IMR-90 (cell line): Measurements from ENCODE around the gene KNL1. TPM values are rescaled to one million over a fixed set of nuclear protein-coding genes. Genes with fewer than 3 reads are reported as not detected.

Experiments
- ATAC-seq: fragments of 200-7000 bp; cut with Tn5 transposase; 2 replicates; pipeline ENCODE4 v1.9.1; 2020; ENCODE audit warnings: low read depth, mild to moderate bottlenecking, moderate library complexity
- BruUV-seq: library from RNA; stranded (reverse); fragments of 400-500 nt; replicated peaks from 2 replicates; lab custom pipeline; 2021; lab: Mats Ljungman, UMichigan
- CTCF ChIA-PET: fragments of 300-600 bp; formaldehyde crosslinking; extraction: SDS; loops from one replicate; lab custom pipeline; 2021; ENCODE audit warnings: antibody characterized with exemption; lab: Yijun Ruan, JAX
- POLR2A ChIA-PET: fragments of 300-600 bp; sonication (Branson Sonifier 250); formaldehyde crosslinking; loops from one replicate; lab custom pipeline; 2022; ENCODE audit warnings: antibody characterized with exemption; ENCODE audit not compliant: unreplicated experiment; lab: Charles Lee
- DNase-seq: peaks from one replicate; pipeline ENCODE4 v3.0.0; 2013
- H2AFZ ChIP-seq: replicated peaks from 2 replicates; pipeline ENCODE3; 2013; ENCODE audit warnings: low read length, mild to moderate bottlenecking; ENCODE audit not compliant: poor library complexity
- H2AK5ac ChIP-seq: 2 replicates; pipeline ENCODE4 v1.6.1; 2013; ENCODE audit warnings: low read depth, low read length, inconsistent platforms
- H2AK9ac ChIP-seq: replicated peaks from 2 replicates; pipeline ENCODE3; 2013; ENCODE audit warnings: mild to moderate bottlenecking, low read depth, low read length, moderate library complexity; ENCODE audit not compliant: poor library complexity
- H2BK120ac ChIP-seq: 2 replicates; pipeline ENCODE4 v1.6.1; 2013; ENCODE audit warnings: low read depth, low read length, inconsistent platforms
- H2BK15ac ChIP-seq: 3 replicates; pipeline ENCODE4 v1.6.1; 2013; ENCODE audit warnings: low read depth, low read length, inconsistent platforms
- H2BK20ac ChIP-seq: 2 replicates; pipeline ENCODE4 v1.6.1; 2013; ENCODE audit warnings: low read depth, mild to moderate bottlenecking, inconsistent platforms, low read length, moderate library complexity
- H2BK5ac ChIP-seq: 2 replicates; pipeline ENCODE4 v1.6.1; 2013; ENCODE audit warnings: mild to moderate bottlenecking, low read depth, low read length, inconsistent platforms; ENCODE audit not compliant: poor library complexity, severe bottlenecking
- H3K14ac ChIP-seq: replicated peaks from 2 replicates; pipeline ENCODE4 v1.6.1; 2013; ENCODE audit warnings: low read depth, low read length, inconsistent platforms
- H3K18ac ChIP-seq: 2 replicates; pipeline ENCODE4 v1.6.1; 2013; ENCODE audit warnings: low read depth, low read length, control low read depth
- H3K23ac ChIP-seq: 2 replicates; pipeline ENCODE4 v1.6.1; 2013; ENCODE audit warnings: low read depth, low read length, inconsistent platforms
- H3K27ac ChIP-seq: 2 replicates; pipeline ENCODE4 v1.5.1; 2013; ENCODE audit warnings: mild to moderate bottlenecking, control low read depth, low read length; ENCODE audit not compliant: insufficient read depth
- H3K27me3 ChIP-seq: 2 replicates; pipeline ENCODE4 v1.6.1; 2013; ENCODE audit warnings: low read length; ENCODE audit not compliant: control insufficient read depth, insufficient read depth
- H3K36me3 ChIP-seq: 2 replicates; pipeline ENCODE4 v1.6.1; 2013; ENCODE audit warnings: low read length, mixed read lengths; ENCODE audit not compliant: control insufficient read depth, insufficient read depth
- H3K4ac ChIP-seq: 2 replicates; pipeline ENCODE4 v1.6.1; 2013; ENCODE audit warnings: low read depth, low read length, inconsistent platforms
- H3K4me1 ChIP-seq: 2 replicates; pipeline ENCODE4 v1.6.1; 2013; ENCODE audit warnings: low read length, mixed read lengths; ENCODE audit not compliant: control insufficient read depth, insufficient read depth
- H3K4me2 ChIP-seq: 2 replicates; pipeline ENCODE4 v1.6.1; 2013; ENCODE audit warnings: low read depth, mild to moderate bottlenecking, control low read depth, low read length, moderate library complexity
- H3K4me3 ChIP-seq: 2 replicates; pipeline ENCODE4 v1.5.1; 2013; ENCODE audit warnings: low read depth, mild to moderate bottlenecking, control low read depth, low read length, moderate library complexity; ENCODE audit not compliant: insufficient read depth
- H3K56ac ChIP-seq: 2 replicates; pipeline ENCODE4 v1.6.1; 2013; ENCODE audit warnings: low read length, inconsistent platforms; ENCODE audit not compliant: insufficient read depth; ENCODE audit errors: extremely low read depth
- H3K79me1 ChIP-seq, 2 experiments: 2 replicates each; pipeline ENCODE4 v1.6.1; 2013; ENCODE audit warnings: low read length in 2 of 2, inconsistent platforms in 1 of 2, low read depth in 1 of 2
- H3K9ac ChIP-seq: 2 replicates; pipeline ENCODE4 v1.6.1; 2013; ENCODE audit warnings: low read depth, low read length, control low read depth
- H3K9me1 ChIP-seq: 2 replicates; pipeline ENCODE4 v1.6.1; 2013; ENCODE audit warnings: low read length, inconsistent platforms; ENCODE audit not compliant: insufficient read depth
- H3K9me3 ChIP-seq: 2 replicates; pipeline ENCODE4 v1.6.1; 2013; ENCODE audit warnings: low read length; ENCODE audit not compliant: control insufficient read depth, insufficient read depth
- H4K20me1 ChIP-seq: 2 replicates; pipeline ENCODE4 v1.6.1; 2013; ENCODE audit warnings: low read length, inconsistent platforms; ENCODE audit not compliant: insufficient read depth
- H4K5ac ChIP-seq: 2 replicates; pipeline ENCODE4 v1.6.1; 2013; ENCODE audit warnings: mild to moderate bottlenecking, low read depth, low read length, control low read depth
- H4K8ac ChIP-seq, 2 experiments: 2 replicates each; pipeline ENCODE4 v1.6.1; 2013; ENCODE audit warnings: low read depth in 2 of 2, low read length in 2 of 2, control low read depth in 1 of 2, inconsistent platforms in 1 of 2
- H4K91ac ChIP-seq: 2 replicates; pipeline ENCODE4 v1.6.1; 2013; ENCODE audit warnings: low read depth, low read length, inconsistent platforms; ENCODE audit not compliant: insufficient read depth
- CEBPB ChIP-seq: IDR thresholded peaks from 2 replicates; pipeline ENCODE4 v1.6.1; 2012; ENCODE audit warnings: low read depth, low read length, improper control_type of control experiment
- MXI1 ChIP-seq: IDR thresholded peaks from 2 replicates; pipeline ENCODE4 v1.6.1; 2012; ENCODE audit warnings: low read depth, mild to moderate bottlenecking, low read length, moderate library complexity, borderline replicate concordance
- RAD21 ChIP-seq: IDR thresholded peaks from 2 replicates; pipeline ENCODE4 v1.6.1; 2012; ENCODE audit warnings: low read length, improper control_type of control experiment
- WGBS, 2 experiments: methylation state at CpG; one replicate each; pipeline versions ENCODE4 v1.1.5 to v1.1.7; 2013; ENCODE audit warnings: missing lambda C conversion rate in 2 of 2; ENCODE audit not compliant: insufficient read length in 1 of 2; ENCODE audit errors: extremely low coverage in 2 of 2; 5-methylcytosine and 5-hydroxymethylcytosine counted together
- dilution Hi-C: fragments of 300-500 bp; cut with HindIII; formaldehyde crosslinking; loops from one replicate; pipeline ENCODE4 v1.14.3; 2018; ENCODE audit warnings: low sequenced_read_pairs; ENCODE audit not compliant: unreplicated experiment
- in situ Hi-C: fragments of 300-500 bp; cut with MboI; formaldehyde crosslinking; loops from 3 replicates; pipeline ENCODE4 v1.14.3; 2019; ENCODE audit warnings: low sequenced_read_pairs, inconsistent platforms, mixed read lengths
- intact Hi-C: fragments of 100-400 bp; cut with micrococcal nuclease; formaldehyde crosslinking; loops from 2 replicates; pipeline ENCODE4 v1.10.0; 2022
- polyA plus RNA-seq, 3 experiments: library from polyadenylated mRNA; depleted of rRNA; stranded (reverse); fragments of >200 nt; gene quantifications; 2 replicates each; pipeline ENCODE4 v1.2.3, GENCODE V29; 2012; ENCODE audit warnings: low replicate concordance in 1 of 3
- total RNA-seq: library from RNA; depleted of rRNA; stranded (reverse); fragments of >200 nt; gene quantifications from 2 replicates; pipeline ENCODE4 v1.2.3, GENCODE V29; 2012
- TF ChIP-seq, protein P1 (sequence below): fragments of 150-350 bp; IDR thresholded peaks from 2 replicates; pipeline ENCODE4 v1.6.1; 2016; ENCODE audit warnings: low read depth, mild to moderate bottlenecking, low read length, moderate library complexity, borderline replicate concordance

KNL1 gene
- total and polyA plus RNA-seq, 2 of the 4 experiments (the other 2 are of a cell fraction) = 3.1 to 25.1 TPM

DNA sequence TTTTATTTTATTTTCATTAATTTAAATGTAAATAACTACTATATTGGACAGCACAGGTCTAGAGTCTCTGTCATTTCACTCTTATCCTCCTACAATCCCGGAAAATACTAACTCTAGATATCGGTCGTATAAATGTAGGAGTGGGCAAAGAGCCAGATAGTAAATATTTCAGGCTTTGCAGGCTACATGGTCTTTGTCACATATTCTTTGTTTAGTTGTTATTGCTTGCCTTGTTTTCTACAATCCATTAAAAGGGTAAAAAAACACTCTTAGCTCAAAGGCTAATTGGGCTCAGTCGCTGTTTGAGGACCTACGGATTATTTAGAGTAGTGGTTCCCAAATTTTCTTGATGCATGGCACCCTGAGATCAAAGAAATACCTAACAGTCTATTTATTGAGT, 1.7 kb downstream of the KNL1 start:
- CTCF ChIA-PET = no interaction called here
- intact Hi-C loops = loop anchor here (2.0 kb wide), 1 partner anchor 99 kb away; the partner anchor contains the start of gene RAD51
- H3K4me2 ChIP-seq = peak overlapping the region; percentile 53; the same call in 1 of the 2 replicates

More for the DNA sequence above, 1.7 kb downstream of the KNL1 start:
- no peak overlapping the region for H2BK5ac ChIP-seq
- H3K9me1 ChIP-seq = no peaks in the 10 kb centered on the region
- H4K5ac ChIP-seq = no peak overlapping the region
- no peaks in the 10 kb centered on the region for H4K20me1 ChIP-seq
- no peak overlapping the region for H2AK5ac ChIP-seq
- H4K91ac ChIP-seq = no peak overlapping the region
- H3K56ac ChIP-seq = no peak overlapping the region
- no peaks in the 10 kb centered on the region for H3K9me3 ChIP-seq
- no peak for ATAC-seq
- no peaks in the 10 kb centered on the region for H3K4me1 ChIP-seq
- peaks cover 10 to 36% of the 10 kb centered on the region in 2 experiments; a peak in 3 of 4 replicates for H3K79me1 ChIP-seq
- TF ChIP-seq RAD21 (no peak), CEBPB (no peak), MXI1 (no peak)
- TF ChIP-seq, protein P1, sequence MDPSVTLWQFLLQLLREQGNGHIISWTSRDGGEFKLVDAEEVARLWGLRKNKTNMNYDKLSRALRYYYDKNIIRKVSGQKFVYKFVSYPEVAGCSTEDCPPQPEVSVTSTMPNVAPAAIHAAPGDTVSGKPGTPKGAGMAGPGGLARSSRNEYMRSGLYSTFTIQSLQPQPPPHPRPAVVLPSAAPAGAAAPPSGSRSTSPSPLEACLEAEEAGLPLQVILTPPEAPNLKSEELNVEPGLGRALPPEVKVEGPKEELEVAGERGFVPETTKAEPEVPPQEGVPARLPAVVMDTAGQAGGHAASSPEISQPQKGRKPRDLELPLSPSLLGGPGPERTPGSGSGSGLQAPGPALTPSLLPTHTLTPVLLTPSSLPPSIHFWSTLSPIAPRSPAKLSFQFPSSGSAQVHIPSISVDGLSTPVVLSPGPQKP = no peak
- no peak overlapping the region for H2AFZ ChIP-seq
- H3K14ac ChIP-seq = 0 out of 2 replicates have a peak overlapping the region, but pooled peaks have one; percentile 45
- H2BK15ac ChIP-seq = no peak overlapping the region
- no peak overlapping the region for H3K18ac ChIP-seq
- no TSS peak for BruUV-seq
- peak overlapping the region; percentile 78; the same call in 1 of the 2 replicates for H3K23ac ChIP-seq
- no peak overlapping the region for H3K4me3 ChIP-seq
- dilution Hi-C loops (no loop called here), in situ Hi-C loops (no loop called here)
- peak overlapping the region in 1 of 2 experiments; percentile 60; a peak in 2 of 4 replicates for H4K8ac ChIP-seq
- H2BK120ac ChIP-seq = no peak overlapping the region
- H2BK20ac ChIP-seq = no peak overlapping the region
- no peak overlapping the region for H2AK9ac ChIP-seq
- no CpG with 5 or more reads among the region's 5 CpGs for WGBS, 2 experiments
- POLR2A ChIA-PET = interaction anchor here (0.7 kb wide), 1 partner anchor 31 kb away, joined by 3 read pairs; the partner anchor contains the start of gene CCDC32
- no peak overlapping the region for H3K4ac ChIP-seq
- DNase-seq = no peak
- no peak overlapping the region for H3K27ac ChIP-seq
- H3K27me3 ChIP-seq = no peaks in the 10 kb centered on the region
- no peaks in the 10 kb centered on the region for H3K36me3 ChIP-seq
- no peak overlapping the region for H3K9ac ChIP-seq
